ENCODE results near the gene CCRL2.
"Not testable (repeated sequence)": the region's sequence is repeated elsewhere in the genome, so short reads cannot be mapped to it uniquely, and the experiment has no call there.

Gene CCRL2

GRCh38 chr3:46380471-46381221 is 26.4 kb upstream of the CCRL2 start:
- no peak for DNase-seq

GRCh38 chr3:46381625-46382024 is 25.4 kb upstream of the CCRL2 start:
- DNase-seq = no peak

GRCh38 chr3:46383211-46383950 is 23.7 kb upstream of the CCRL2 start:
- no peak for DNase-seq

GRCh38 chr3:46383951-46384330 is 23.1 kb upstream of the CCRL2 start:
- DNase-seq = no peak

GRCh38 chr3:46386205-46386604 is 20.9 kb upstream of the CCRL2 start:
- DNase-seq = peak; percentile 19

- DNase-seq = not testable (repeated sequence)
Observed at GRCh38 chr3:46388847-46389246, 18.2 kb upstream of the CCRL2 start.

- no peak for DNase-seq
Observed at GRCh38 chr3:46389306-46389705, 17.8 kb upstream of the CCRL2 start.

GRCh38 chr3:46391526-46391925 is 15.5 kb upstream of the CCRL2 start:
- DNase-seq = not testable (repeated sequence)

GRCh38 chr3:46393011-46393410 is 14.0 kb upstream of the CCRL2 start:
- DNase-seq = no peak

- DNase-seq = no peak
Observed at GRCh38 chr3:46393554-46394434, 13.3 kb upstream of the CCRL2 start.

- no peak for DNase-seq
Observed at GRCh38 chr3:46395210-46395661, 11.8 kb upstream of the CCRL2 start.

- no peak for DNase-seq
Observed at GRCh38 chr3:46395766-46396530, 11.1 kb upstream of the CCRL2 start.

GRCh38 chr3:46397111-46397510 is 9.9 kb upstream of the CCRL2 start:
- no peak for DNase-seq

- DNase-seq = no peak
Observed at GRCh38 chr3:46398186-46398955, 8.7 kb upstream of the CCRL2 start.

- no peak for DNase-seq
Observed at GRCh38 chr3:46399098-46399497, 8.0 kb upstream of the CCRL2 start.

- no peak for DNase-seq
Observed at GRCh38 chr3:46399557-46399956, 7.5 kb upstream of the CCRL2 start.

GRCh38 chr3:46400000-46400734 is 6.9 kb upstream of the CCRL2 start:
- DNase-seq = no peak

- no peak for DNase-seq
Observed at GRCh38 chr3:46400846-46401245, 6.2 kb upstream of the CCRL2 start.

- DNase-seq = no peak
Observed at GRCh38 chr3:46401579-46401978, 5.5 kb upstream of the CCRL2 start.

- DNase-seq = not testable (repeated sequence)
Observed at GRCh38 chr3:46402902-46403301, 4.2 kb upstream of the CCRL2 start.
